ENCODE measurements around the gene GALC. TPM values are rescaled to one million over a fixed set of nuclear protein-coding genes. Genes with fewer than 3 reads are reported as not detected.

The GALC gene
- total RNA-seq, 1 donor from 2014 or later: 12.1 TPM

- H3K4me3 ChIP-seq (ENCODE audit: low read depth, low read length): no peak overlapping the region
- TF ChIP-seq CTCF (conservative IDR thresholded peaks at IDR 0.05; ENCODE audit: low read depth, low read length): no peak
- no peak for DNase-seq (ENCODE audit: low read depth)
Measured at GRCh38 chr14:87961246-87961645, 31.7 kb downstream of the GALC start.

- no peak for DNase-seq (ENCODE audit: low read depth)
- no peak for TF ChIP-seq CTCF (conservative IDR thresholded peaks at IDR 0.05; ENCODE audit: low read depth, low read length)
- H3K4me3 ChIP-seq (ENCODE audit: low read depth, low read length): no peak overlapping the region
Measured at GRCh38 chr14:87960013-87960787, 32.8 kb downstream of the GALC start.

DNA sequence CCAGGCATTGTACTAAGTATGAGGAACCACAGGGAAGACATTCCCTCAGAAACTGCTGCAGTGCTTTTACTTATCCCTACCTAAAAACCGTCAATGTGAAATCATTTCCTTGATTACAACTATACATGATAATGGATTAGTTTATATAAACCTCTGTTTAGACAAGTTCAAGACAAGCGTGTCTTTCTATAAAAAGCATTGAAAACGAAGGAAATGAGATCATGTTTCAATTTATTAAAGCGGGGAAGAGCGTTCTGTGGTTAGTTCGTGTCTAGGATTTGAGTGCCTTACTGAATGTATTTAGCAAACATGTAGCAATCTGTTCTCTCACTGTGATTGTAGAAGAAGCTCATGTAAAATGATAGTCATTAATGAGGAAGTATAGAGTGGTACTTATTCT, 37.5 kb downstream of the GALC start:
- no peak overlapping the region for H3K4me3 ChIP-seq (ENCODE audit: low read depth, low read length)
- TF ChIP-seq CTCF (conservative IDR thresholded peaks at IDR 0.05; ENCODE audit: low read depth, low read length): no peak
- no peak for DNase-seq (ENCODE audit: low read depth)

- TF ChIP-seq CTCF (conservative IDR thresholded peaks at IDR 0.05; ENCODE audit: low read depth, low read length): no peak
Measured at GRCh38 chr14:87952307-87953094, 40.5 kb downstream of the GALC start.

GRCh38 chr14:87944987-87945604, 47.9 kb downstream of the GALC start:
- peak; percentile 63 for TF ChIP-seq CTCF (conservative IDR thresholded peaks at IDR 0.05; ENCODE audit: low read depth, low read length)
- DNase-seq (ENCODE audit: low read depth): peak; percentile 18

More at GRCh38 chr14:87952307-87953094, 40.5 kb downstream of the GALC start:
- H3K4me3 ChIP-seq (ENCODE audit: low read depth, low read length): no peak overlapping the region
- DNase-seq (ENCODE audit: low read depth): no peak

DNA sequence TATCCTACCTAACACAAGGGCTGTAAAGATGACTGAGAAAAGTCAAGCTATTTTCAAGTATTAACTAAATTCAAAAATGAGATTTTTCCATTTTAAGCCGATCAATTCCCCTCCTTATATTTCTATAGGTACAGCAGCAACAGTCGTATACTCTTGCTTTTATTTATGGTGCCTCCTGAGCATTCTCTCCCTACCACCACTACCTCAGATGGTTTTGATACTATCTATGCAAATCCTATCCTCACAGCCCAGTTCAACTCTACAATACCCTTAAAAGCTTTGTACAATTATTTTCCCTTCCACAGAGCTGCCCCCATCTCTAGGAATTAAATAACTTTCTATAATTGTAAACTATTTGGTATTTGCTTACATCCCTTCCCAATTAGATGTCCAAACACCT, 52.1 kb downstream of the GALC start:
- no peak for TF ChIP-seq CTCF (conservative IDR thresholded peaks at IDR 0.05; ENCODE audit: low read depth, low read length)
- H3K4me3 ChIP-seq (ENCODE audit: low read depth, low read length): no peak overlapping the region
- no peak for DNase-seq (ENCODE audit: low read depth)

More at GRCh38 chr14:87944987-87945604, 47.9 kb downstream of the GALC start:
- no peak overlapping the region for H3K4me3 ChIP-seq (ENCODE audit: low read depth, low read length)
